ENCODE measurements around the gene IGF1R.

- no peak for TF ChIP-seq CTCF (conservative IDR thresholded peaks at IDR 0.05)
- no peak for TF ChIP-seq ZFX (IDR thresholded peaks at IDR 0.05)
Measured at GRCh38 chr15:98745650-98746374, 97.5 kb downstream of the IGF1R start.
